CD8-positive, alpha-beta memory T cell (primary cell): Measurements from ENCODE around the gene LRFN2. TPM values are rescaled to one million over a fixed set of nuclear protein-coding genes. Genes with fewer than 3 reads are reported as not detected.

Experiments used
- CTCF ChIA-PET: fragments of 350-600 bp; sonication (Branson Sonifier 250); formaldehyde crosslinking; loops from one replicate; lab custom pipeline; 2021; ENCODE audit warnings: antibody characterized with exemption; lab: Charles Lee
- POLR2A ChIA-PET: fragments of 350-600 bp; sonication (Branson Sonifier 250); formaldehyde crosslinking; loops from one replicate; lab custom pipeline; 2021; ENCODE audit warnings: antibody characterized with exemption; lab: Charles Lee
- DNase-seq, 5 donors: peaks; one replicate each; pipeline versions ENCODE4 v3.0.0 to v3.0.0-alpha.2; 2020 to 2022; ENCODE audit warnings: mixed read lengths in 1 of 5
- H3K27ac ChIP-seq: one replicate; pipeline ENCODE4 v1.7.0; 2013; ENCODE audit warnings: low read depth, mild to moderate bottlenecking, low read length, moderate library complexity
- H3K27me3 ChIP-seq: 2 replicates; pipeline ENCODE4 v1.7.0; 2013; ENCODE audit warnings: low read length, mild to moderate bottlenecking; ENCODE audit not compliant: insufficient read depth, poor library complexity, severe bottlenecking
- H3K36me3 ChIP-seq: 2 replicates; pipeline ENCODE4 v1.7.0; 2013; ENCODE audit warnings: mild to moderate bottlenecking, low read length, moderate library complexity; ENCODE audit not compliant: insufficient read depth
- H3K4me1 ChIP-seq: 2 replicates; pipeline ENCODE4 v1.7.0; 2013; ENCODE audit warnings: mild to moderate bottlenecking, low read length, moderate library complexity; ENCODE audit not compliant: insufficient read depth
- H3K4me3 ChIP-seq: 2 replicates; pipeline ENCODE4 v1.7.0; 2013; ENCODE audit warnings: mild to moderate bottlenecking, low read length
- H3K9me3 ChIP-seq: 2 replicates; pipeline ENCODE4 v1.7.0; 2013; ENCODE audit warnings: mild to moderate bottlenecking, low read length
- H3K27ac Mint-ChIP-seq, 8 donors: one replicate each; pipeline ENCODE4 v1.8.0; 2020 to 2021; ENCODE audit warnings: mixed read lengths in 8 of 8, mild to moderate bottlenecking in 6 of 8, inconsistent platforms in 3 of 8, moderate library complexity in 3 of 8
- H3K27me3 Mint-ChIP-seq, 2 donors: one replicate each; pipeline ENCODE4 v1.8.0; 2020 to 2021; ENCODE audit warnings: mixed read lengths in 2 of 2, mild to moderate bottlenecking in 1 of 2, moderate library complexity in 1 of 2
- H3K36me3 Mint-ChIP-seq, 3 donors: one replicate each; pipeline ENCODE4 v1.8.0; 2020 to 2021; ENCODE audit warnings: mixed read lengths in 3 of 3, inconsistent platforms in 1 of 3, mild to moderate bottlenecking in 1 of 3
- H3K4me1 Mint-ChIP-seq, 3 donors: one replicate each; pipeline ENCODE4 v1.8.0; 2020 to 2021; ENCODE audit warnings: mixed read lengths in 3 of 3, inconsistent platforms in 1 of 3, mild to moderate bottlenecking in 1 of 3
- H3K4me3 Mint-ChIP-seq, 7 donors: one replicate each; pipeline ENCODE4 v1.8.0; 2020 to 2021; ENCODE audit warnings: mixed read lengths in 7 of 7, mild to moderate bottlenecking in 6 of 7, moderate library complexity in 4 of 7, inconsistent platforms in 2 of 7
- H3K9me3 Mint-ChIP-seq, 5 donors: one replicate each; pipeline ENCODE4 v1.8.0; 2020 to 2022; ENCODE audit warnings: mixed read lengths in 5 of 5, mild to moderate bottlenecking in 3 of 5, moderate library complexity in 2 of 5, inconsistent platforms in 1 of 5
- polyA plus RNA-seq: library from polyadenylated mRNA; unstranded; fragments of 300-500 nt; fragmentation: Illumina TruSeq; gene quantifications from one replicate; pipeline ENCODE4 v1.2.3, GENCODE V29; 2021
- total RNA-seq, 2 experiments: library from RNA; stranded (reverse); gene quantifications; one replicate each; pipeline ENCODE4 v1.2.3, GENCODE V29; 2021

The LRFN2 gene
- total and polyA plus RNA-seq, 3 experiments from 2014 or later: 0.29 TPM; not detected in 2

DNA sequence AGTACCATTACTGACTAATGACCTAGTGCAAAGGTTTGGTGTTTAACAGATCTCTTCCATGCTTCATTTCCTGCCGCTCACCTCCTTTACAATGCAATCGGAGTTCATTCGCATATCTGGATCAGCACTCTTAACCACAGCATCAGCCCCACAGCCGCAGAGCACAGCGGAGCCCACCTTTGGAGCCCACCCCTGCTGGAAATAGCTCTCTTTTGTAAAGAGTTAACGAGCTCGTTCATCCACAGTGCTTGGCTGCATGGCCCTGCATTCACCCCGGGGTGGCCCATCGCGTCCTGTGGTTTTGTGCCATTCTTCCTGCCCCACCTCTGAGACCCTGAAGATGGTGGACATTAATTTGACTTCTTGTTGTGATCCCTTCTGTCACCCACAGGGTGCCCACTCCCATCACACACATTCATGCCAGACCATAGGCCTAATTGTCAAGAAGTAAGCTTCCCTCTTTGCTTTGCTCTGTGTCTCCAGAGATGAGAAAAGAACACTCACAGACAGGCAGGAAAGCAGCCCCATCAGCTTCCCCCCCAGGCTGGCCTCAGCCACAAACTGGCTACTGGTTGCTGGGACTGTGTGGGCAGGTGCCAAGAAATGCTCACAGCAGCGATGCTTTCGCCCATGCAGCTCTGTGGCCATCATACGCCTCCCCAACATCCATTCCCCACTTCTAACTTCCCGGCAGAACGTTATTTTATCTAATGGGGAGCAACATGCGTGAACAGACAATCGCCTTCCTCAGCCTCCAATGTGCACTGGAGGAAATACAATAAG is 167.0 kb downstream of the LRFN2 start:
- no peaks in the 10 kb centered on the region for H3K4me1 ChIP-seq
- no peak for DNase-seq
- CTCF ChIA-PET: no interaction called here
- POLR2A ChIA-PET: no interaction called here
- H3K27me3 ChIP-seq: no peaks in the 10 kb centered on the region
- Mint-ChIP-seq H3K36me3 (no peaks in the 10 kb centered on the region), H3K27ac (peak overlapping the region in 1 of 8 donors; percentile 14), H3K9me3 (no peaks in the 10 kb centered on the region), H3K4me1 (no peaks in the 10 kb centered on the region), H3K27me3 (peaks cover 2 to 5% of the 10 kb centered on the region in 2 donors), H3K4me3 (no peak overlapping the region)
- no peak overlapping the region for H3K4me3 ChIP-seq
- H3K27ac ChIP-seq: no peak overlapping the region
- no peaks in the 10 kb centered on the region for H3K9me3 ChIP-seq
- H3K36me3 ChIP-seq: no peaks in the 10 kb centered on the region

DNA sequence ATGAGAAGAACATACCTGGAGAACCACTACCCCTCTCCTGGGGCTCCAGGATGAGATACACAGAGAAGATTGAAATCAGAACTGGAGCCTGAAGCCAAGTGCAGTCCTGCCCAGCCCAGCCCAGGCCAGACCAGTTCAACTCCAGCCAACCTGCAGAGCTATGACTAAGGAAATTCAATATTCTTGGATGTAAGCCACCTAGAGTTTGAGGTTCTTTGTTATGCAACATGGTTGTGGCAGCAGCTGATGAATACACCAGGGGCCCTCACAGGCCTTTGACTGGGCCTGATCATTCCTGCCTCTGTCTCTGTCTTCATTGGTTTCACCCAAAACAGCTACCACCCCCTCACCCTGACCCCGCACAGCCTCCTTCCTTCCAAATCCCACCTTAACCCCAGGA is 167.8 kb downstream of the LRFN2 start:
- H3K36me3 ChIP-seq: no peaks in the 10 kb centered on the region
- H3K9me3 ChIP-seq: no peaks in the 10 kb centered on the region
- Mint-ChIP-seq H3K9me3 (no peaks in the 10 kb centered on the region), H3K27me3 (peaks cover 2 to 5% of the 10 kb centered on the region in 2 donors), H3K4me3 (no peak overlapping the region), H3K36me3 (no peaks in the 10 kb centered on the region), H3K4me1 (no peaks in the 10 kb centered on the region), H3K27ac (no peak overlapping the region)
- no peak overlapping the region for H3K27ac ChIP-seq
- ChIA-PET CTCF (no interaction called here), POLR2A (no interaction called here)
- H3K4me3 ChIP-seq: no peak overlapping the region
- DNase-seq: no peak
- H3K4me1 ChIP-seq: no peaks in the 10 kb centered on the region
- H3K27me3 ChIP-seq: no peaks in the 10 kb centered on the region

- H3K4me3 Mint-ChIP-seq: no peak overlapping the region
Measured at GRCh38 chr6:40417031-40417430, 170.1 kb downstream of the LRFN2 start.

DNA sequence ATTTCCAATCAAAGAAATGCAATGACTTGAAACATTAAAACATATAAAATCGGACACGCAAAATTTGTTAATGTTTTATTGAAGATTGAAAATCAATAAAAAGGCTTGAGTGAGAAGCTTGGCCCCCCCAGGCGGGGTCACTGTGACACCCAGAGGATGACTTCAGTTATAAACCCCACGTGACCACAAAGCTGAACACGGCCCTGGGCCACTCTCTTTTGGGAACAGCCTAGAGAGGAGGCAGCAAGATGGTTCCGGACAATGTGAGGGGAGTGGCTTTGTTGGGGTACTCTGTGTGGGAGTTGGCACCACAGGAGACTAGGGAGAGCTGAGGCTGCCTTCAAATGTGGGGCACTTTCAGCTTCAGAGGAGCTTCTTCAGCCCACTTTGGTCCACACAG is 172.5 kb downstream of the LRFN2 start:
- ChIA-PET POLR2A (no interaction called here), CTCF (no interaction called here)
- no peak overlapping the region for H3K4me3 ChIP-seq
- H3K36me3 ChIP-seq: no peaks in the 10 kb centered on the region
- Mint-ChIP-seq H3K36me3 (no peaks in the 10 kb centered on the region), H3K4me3 (no peak overlapping the region), H3K9me3 (no peaks in the 10 kb centered on the region), H3K4me1 (no peaks in the 10 kb centered on the region), H3K27ac (no peak overlapping the region), H3K27me3 (peaks cover 6 to 12% of the 10 kb centered on the region in 2 donors)
- no peaks in the 10 kb centered on the region for H3K27me3 ChIP-seq
- no peaks in the 10 kb centered on the region for H3K4me1 ChIP-seq
- no peak for DNase-seq
- H3K27ac ChIP-seq: no peak overlapping the region
- H3K9me3 ChIP-seq: no peaks in the 10 kb centered on the region

More at GRCh38 chr6:40417031-40417430, 170.1 kb downstream of the LRFN2 start:
- Histone ChIP-seq H3K4me1 (no peaks in the 10 kb centered on the region), H3K4me3 (no peak overlapping the region), H3K36me3 (no peaks in the 10 kb centered on the region), H3K27me3 (no peaks in the 10 kb centered on the region), H3K9me3 (no peaks in the 10 kb centered on the region), H3K27ac (no peak overlapping the region)
- no peaks in the 10 kb centered on the region for H3K4me1 Mint-ChIP-seq
- no peaks in the 10 kb centered on the region for H3K9me3 Mint-ChIP-seq
- ChIA-PET CTCF (no interaction called here), POLR2A (no interaction called here)
- peak overlapping the region in 1 of 8 donors; percentile 47 for H3K27ac Mint-ChIP-seq
- no peak for DNase-seq
- no peaks in the 10 kb centered on the region for H3K36me3 Mint-ChIP-seq
- peaks cover 2 to 5% of the 10 kb centered on the region in 2 donors for H3K27me3 Mint-ChIP-seq

- Mint-ChIP-seq H3K4me3 (no peak overlapping the region), H3K36me3 (no peaks in the 10 kb centered on the region), H3K9me3 (no peaks in the 10 kb centered on the region), H3K4me1 (no peaks in the 10 kb centered on the region), H3K27ac (no peak overlapping the region), H3K27me3 (peaks cover 4 to 13% of the 10 kb centered on the region in 2 donors)
- Histone ChIP-seq H3K9me3 (no peaks in the 10 kb centered on the region), H3K27me3 (no peaks in the 10 kb centered on the region), H3K27ac (no peak overlapping the region), H3K4me3 (no peak overlapping the region), H3K36me3 (no peaks in the 10 kb centered on the region), H3K4me1 (no peaks in the 10 kb centered on the region)
- POLR2A ChIA-PET: no interaction called here
- CTCF ChIA-PET: no interaction called here
- DNase-seq: no peak
Measured at GRCh38 chr6:40413239-40413638, 173.9 kb downstream of the LRFN2 start.

GRCh38 chr6:40411881-40412280 is 175.3 kb downstream of the LRFN2 start:
- Mint-ChIP-seq H3K27me3 (peaks cover 4 to 12% of the 10 kb centered on the region in 2 donors), H3K9me3 (no peaks in the 10 kb centered on the region), H3K36me3 (no peaks in the 10 kb centered on the region), H3K4me3 (no peak overlapping the region), H3K27ac (no peak overlapping the region), H3K4me1 (no peaks in the 10 kb centered on the region)
- no peak for DNase-seq
- H3K27ac ChIP-seq: no peak overlapping the region
- H3K27me3 ChIP-seq: no peaks in the 10 kb centered on the region
- no peaks in the 10 kb centered on the region for H3K9me3 ChIP-seq
- H3K4me1 ChIP-seq: no peaks in the 10 kb centered on the region
- no peaks in the 10 kb centered on the region for H3K36me3 ChIP-seq
- H3K4me3 ChIP-seq: no peak overlapping the region
- CTCF ChIA-PET: no interaction called here
- POLR2A ChIA-PET: no interaction called here

- Mint-ChIP-seq H3K9me3 (no peaks in the 10 kb centered on the region), H3K36me3 (no peaks in the 10 kb centered on the region), H3K27me3 (peaks cover 5 to 12% of the 10 kb centered on the region in 2 donors), H3K27ac (no peak overlapping the region), H3K4me1 (no peaks in the 10 kb centered on the region), H3K4me3 (no peak overlapping the region)
- Histone ChIP-seq H3K4me3 (no peak overlapping the region), H3K9me3 (no peaks in the 10 kb centered on the region), H3K36me3 (no peaks in the 10 kb centered on the region), H3K27me3 (no peaks in the 10 kb centered on the region), H3K27ac (no peak overlapping the region), H3K4me1 (no peaks in the 10 kb centered on the region)
- no peak for DNase-seq
- CTCF ChIA-PET: no interaction called here
- POLR2A ChIA-PET: no interaction called here
Measured at GRCh38 chr6:40410821-40411220, 176.3 kb downstream of the LRFN2 start.

- no peak for DNase-seq
- CTCF ChIA-PET: no interaction called here
- H3K4me1 ChIP-seq: no peaks in the 10 kb centered on the region
- H3K4me3 ChIP-seq: no peak overlapping the region
- H3K36me3 ChIP-seq: no peaks in the 10 kb centered on the region
- POLR2A ChIA-PET: no interaction called here
- Mint-ChIP-seq H3K4me3 (no peak overlapping the region), H3K36me3 (no peaks in the 10 kb centered on the region), H3K9me3 (no peaks in the 10 kb centered on the region), H3K4me1 (no peaks in the 10 kb centered on the region), H3K27me3 (peaks cover 5 to 12% of the 10 kb centered on the region in 2 donors), H3K27ac (no peak overlapping the region)
- H3K9me3 ChIP-seq: no peaks in the 10 kb centered on the region
- H3K27ac ChIP-seq: no peak overlapping the region
- H3K27me3 ChIP-seq: no peaks in the 10 kb centered on the region
Measured at GRCh38 chr6:40409716-40410397, 177.3 kb downstream of the LRFN2 start.
